Measurements from ENCODE around the gene APLN.

DNA sequence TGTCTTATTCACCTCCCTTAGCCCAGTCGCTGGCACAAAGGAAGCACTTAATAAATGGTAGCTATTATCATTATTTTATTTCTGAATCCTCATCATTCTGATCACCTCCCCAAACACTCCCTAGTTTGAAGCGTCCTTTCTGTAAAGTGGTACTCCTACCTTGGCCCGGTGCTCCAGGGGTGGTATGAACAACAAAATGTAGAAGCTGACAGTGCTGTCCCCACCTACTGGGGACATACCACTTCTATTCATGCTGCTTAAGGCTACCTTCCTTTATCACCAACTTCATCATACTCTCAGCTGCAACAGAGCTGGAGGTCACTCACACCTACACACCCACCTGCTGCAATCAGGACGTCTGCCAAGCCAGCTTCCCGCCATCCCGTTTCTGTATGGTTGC is 40.8 kb upstream of the APLN start:
- TF ChIP-seq POLR2AphosphoS5 (IDR thresholded peaks at IDR 0.05) (no peak), POLR2A (IDR thresholded peaks at IDR 0.05) (no peak)
- TF ChIP-seq, protein P1, sequence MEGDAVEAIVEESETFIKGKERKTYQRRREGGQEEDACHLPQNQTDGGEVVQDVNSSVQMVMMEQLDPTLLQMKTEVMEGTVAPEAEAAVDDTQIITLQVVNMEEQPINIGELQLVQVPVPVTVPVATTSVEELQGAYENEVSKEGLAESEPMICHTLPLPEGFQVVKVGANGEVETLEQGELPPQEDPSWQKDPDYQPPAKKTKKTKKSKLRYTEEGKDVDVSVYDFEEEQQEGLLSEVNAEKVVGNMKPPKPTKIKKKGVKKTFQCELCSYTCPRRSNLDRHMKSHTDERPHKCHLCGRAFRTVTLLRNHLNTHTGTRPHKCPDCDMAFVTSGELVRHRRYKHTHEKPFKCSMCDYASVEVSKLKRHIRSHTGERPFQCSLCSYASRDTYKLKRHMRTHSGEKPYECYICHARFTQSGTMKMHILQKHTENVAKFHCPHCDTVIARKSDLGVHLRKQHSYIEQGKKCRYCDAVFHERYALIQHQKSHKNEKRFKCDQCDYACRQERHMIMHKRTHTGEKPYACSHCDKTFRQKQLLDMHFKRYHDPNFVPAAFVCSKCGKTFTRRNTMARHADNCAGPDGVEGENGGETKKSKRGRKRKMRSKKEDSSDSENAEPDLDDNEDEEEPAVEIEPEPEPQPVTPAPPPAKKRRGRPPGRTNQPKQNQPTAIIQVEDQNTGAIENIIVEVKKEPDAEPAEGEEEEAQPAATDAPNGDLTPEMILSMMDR (IDR thresholded peaks at IDR 0.05 in 8 of 11, conservative IDR thresholded peaks at IDR 0.05 in 3 of 11) = no peak

All from spleen (tissue), 7 donors.